ENCODE data around the gene PIK3R5.

- TF ChIP-seq POLR2A (IDR thresholded peaks at IDR 0.05; ENCODE audit: low read length) (no peak), GATA1 (IDR thresholded peaks at IDR 0.05; ENCODE audit: low read depth, low read length) (no peak)
Observed at GRCh38 chr17:8986295-8986694, 20.8 kb upstream of the PIK3R5 start.

Data from erythroblast (primary cell).